Liver (tissue), 3 donors: ENCODE results near the gene CCNK.

Source experiments
- CTCF ChIP-seq: fragments of 150-350 bp; IDR thresholded peaks from 2 replicates; pipeline ENCODE4 v1.5.1; 2017; ENCODE audit warnings: improper control_type of control experiment, low read depth, low read length; ENCODE audit not compliant: missing input control
- FOXA1 ChIP-seq: IDR thresholded peaks from 2 replicates; pipeline ENCODE4 v1.6.1; 2016; ENCODE audit warnings: antibody characterized with exemption
- GABPA ChIP-seq, 2 donors: IDR thresholded peaks in 1 of 2; conservative IDR thresholded peaks in 1 of 2; 2 replicates each; pipeline ENCODE4 v1.6.1; 2016; ENCODE audit warnings: antibody characterized with exemption in 2 of 2, mild to moderate bottlenecking in 1 of 2, moderate library complexity in 1 of 2
- MAX ChIP-seq: IDR thresholded peaks from 2 replicates; pipeline ENCODE4 v1.6.1; 2016; ENCODE audit warnings: antibody characterized with exemption
- SP1 ChIP-seq: IDR thresholded peaks from 2 replicates; pipeline ENCODE4 v1.6.1; 2018; ENCODE audit warnings: antibody characterized with exemption, mild to moderate bottlenecking
- donor health status: healthy.
- donor health status: healthy.

- TF ChIP-seq MAX, result no peak
- no peak for TF ChIP-seq CTCF
- no peak for TF ChIP-seq GABPA (IDR thresholded peaks at IDR 0.05 in 1 of 2, conservative IDR thresholded peaks at IDR 0.05 in 1 of 2)
- TF ChIP-seq SP1, result no peak
- no peak for TF ChIP-seq FOXA1
Observed at GRCh38 chr14:99513183-99513694, 32.0 kb downstream of the CCNK start.
